GM23338 (cell line): ENCODE results near the gene RNF43. TPM values are rescaled to one million over a fixed set of nuclear protein-coding genes. Genes with fewer than 3 reads are reported as not detected.

Experiments used
- ATAC-seq: fragments of 200-7000 bp; cut with Tn5 transposase; 3 replicates; pipeline ENCODE4 v1.9.1; 2020
- DNase-seq: peaks from one replicate; pipeline ENCODE4 v3.0.0-alpha.2; 2015; ENCODE audit warnings: low spot score
- H2AFZ ChIP-seq: fragments of 200-600 bp; sonication (generic); 2 replicates; pipeline ENCODE4 v1.8.0; 2016; ENCODE audit warnings: antibody characterized with exemption, mild to moderate bottlenecking, moderate library complexity
- H3F3A ChIP-seq: fragments of 200-600 bp; sonication (generic); replicated peaks from 2 replicates; pipeline ENCODE4 v1.8.0; 2017; ENCODE audit warnings: antibody characterized with exemption, mixed run types, low read depth
- H3K27ac ChIP-seq: fragments of 200-600 bp; sonication (generic); 2 replicates; pipeline ENCODE4 v1.6.1; 2016; ENCODE audit warnings: low read depth
- H3K27me3 ChIP-seq: fragments of 200-600 bp; sonication (generic); 2 replicates; pipeline ENCODE4 v1.8.0; 2016; ENCODE audit warnings: mild to moderate bottlenecking, mixed run types, moderate library complexity; ENCODE audit not compliant: insufficient read depth
- H3K36me3 ChIP-seq: fragments of 200-600 bp; sonication (generic); 2 replicates; pipeline ENCODE4 v1.8.0; 2016; ENCODE audit warnings: mild to moderate bottlenecking; ENCODE audit not compliant: insufficient read depth
- H3K4me1 ChIP-seq: fragments of 200-600 bp; sonication (generic); 2 replicates; pipeline ENCODE4 v1.8.0; 2016; ENCODE audit warnings: mild to moderate bottlenecking, moderate library complexity; ENCODE audit not compliant: insufficient read depth
- H3K4me2 ChIP-seq: fragments of 200-600 bp; sonication (generic); 2 replicates; pipeline ENCODE4 v1.7.1; 2017; ENCODE audit warnings: mixed run types
- H3K4me3 ChIP-seq: fragments of 200-600 bp; sonication (generic); 2 replicates; pipeline ENCODE4 v1.6.1; 2016; ENCODE audit warnings: mixed run types
- H3K79me2 ChIP-seq: fragments of 200-600 bp; sonication (generic); replicated peaks from 2 replicates; pipeline ENCODE4 v1.8.0; 2017; ENCODE audit warnings: mild to moderate bottlenecking; ENCODE audit not compliant: insufficient read depth
- H3K9me2 ChIP-seq: fragments of 200-600 bp; sonication (generic); 2 replicates; pipeline ENCODE4 v1.8.0; 2017; ENCODE audit not compliant: insufficient read depth
- H4K20me1 ChIP-seq: fragments of 200-600 bp; sonication (generic); replicated peaks from 2 replicates; pipeline ENCODE4 v1.8.0; 2017; ENCODE audit warnings: mild to moderate bottlenecking; ENCODE audit not compliant: insufficient read depth
- H3K27ac Mint-ChIP-seq: 2 replicates; pipeline ENCODE4 v1.8.0; 2020; ENCODE audit warnings: inconsistent platforms, mild to moderate bottlenecking, moderate library complexity, mixed read lengths
- H3K27me3 Mint-ChIP-seq: 3 replicates; pipeline ENCODE4 v1.8.0; 2022; ENCODE audit warnings: low read depth, mild to moderate bottlenecking, moderate library complexity, mixed read lengths, inconsistent platforms; ENCODE audit not compliant: insufficient read depth, poor library complexity
- H3K36me3 Mint-ChIP-seq: 3 replicates; pipeline ENCODE4 v1.8.0; 2021; ENCODE audit warnings: low read depth, mild to moderate bottlenecking, inconsistent platforms, moderate library complexity, mixed read lengths
- H3K4me1 Mint-ChIP-seq: 3 replicates; pipeline ENCODE4 v1.8.0; 2020; ENCODE audit warnings: mild to moderate bottlenecking, inconsistent platforms, mixed read lengths
- H3K4me3 Mint-ChIP-seq: 3 replicates; pipeline ENCODE4 v1.8.0; 2021; ENCODE audit warnings: moderate library complexity, mild to moderate bottlenecking, inconsistent platforms, mixed read lengths
- H3K9me3 Mint-ChIP-seq: 3 replicates; pipeline ENCODE4 v1.8.0; 2020; ENCODE audit warnings: moderate library complexity, mild to moderate bottlenecking, inconsistent platforms, mixed read lengths
- CREB1 ChIP-seq: fragments of 250-450 bp; sonication (Bioruptor Pico); IDR thresholded peaks from 2 replicates; pipeline ENCODE4 v1.5.0; 2020; ENCODE audit warnings: low read depth, mild to moderate bottlenecking, moderate library complexity
- EZH2 ChIP-seq: fragments of 200-600 bp; sonication (generic); IDR thresholded peaks from one replicate; pipeline ENCODE4 v1.8.0; 2017; ENCODE audit warnings: antibody characterized with exemption, mild to moderate bottlenecking, low read depth; ENCODE audit not compliant: unreplicated experiment
- EZH2phosphoT487 ChIP-seq: fragments of 200-600 bp; sonication (generic); IDR thresholded peaks from one replicate; pipeline ENCODE4 v1.8.1; 2018; ENCODE audit warnings: antibody characterized with exemption; ENCODE audit not compliant: unreplicated experiment
- JUNB ChIP-seq: IDR thresholded peaks from one replicate; pipeline ENCODE4 v1.6.1; 2016; ENCODE audit warnings: antibody characterized with exemption; ENCODE audit not compliant: unreplicated experiment
- NANOG ChIP-seq: IDR thresholded peaks from 2 replicates; pipeline ENCODE4 v1.6.1; 2016; ENCODE audit warnings: antibody characterized with exemption, borderline replicate concordance
- POLR2AphosphoS5 ChIP-seq: IDR thresholded peaks from 2 replicates; pipeline ENCODE4 v1.6.1; 2016; ENCODE audit warnings: antibody characterized with exemption, low read depth
- STAT1 ChIP-seq: IDR thresholded peaks from one replicate; pipeline ENCODE4 v1.6.1; 2016; ENCODE audit warnings: antibody characterized with exemption; ENCODE audit not compliant: unreplicated experiment
- ZNF114 ChIP-seq: fragments of 250-450 bp; sonication (Bioruptor Pico); IDR thresholded peaks from 2 replicates; pipeline ENCODE4 v1.5.0; 2020; ENCODE audit warnings: mild to moderate bottlenecking, moderate library complexity
- ZNF331 ChIP-seq: fragments of 250-450 bp; sonication (Bioruptor Pico); IDR thresholded peaks from 2 replicates; pipeline ENCODE4 v1.5.0; 2020; ENCODE audit warnings: low read depth, mild to moderate bottlenecking, moderate library complexity
- polyA plus RNA-seq: library from polyadenylated mRNA; unstranded; fragments of >200 nt; fragmentation: Nextera tagmentation; extraction: Ambion mirVana; gene quantifications from 2 replicates; pipeline ENCODE4 v1.2.1, GENCODE V29; 2016
- total RNA-seq: library from RNA; depleted of rRNA; stranded (reverse); fragments of >200 nt; shearing (Covaris generic); gene quantifications from 2 replicates; pipeline ENCODE4 v1.2.3, GENCODE V29; 2014
- TF ChIP-seq, protein P1 (sequence below): IDR thresholded peaks from 2 replicates; pipeline ENCODE4 v1.6.1; 2016; ENCODE audit warnings: antibody characterized with exemption
- TF ChIP-seq, protein P2 (sequence below): fragments of 250-450 bp; sonication (Bioruptor Pico); IDR thresholded peaks from 2 replicates; pipeline ENCODE4 v1.5.0; 2020; ENCODE audit warnings: mild to moderate bottlenecking, moderate library complexity
- TF ChIP-seq, protein P3 (sequence below): IDR thresholded peaks from one replicate; pipeline ENCODE4 v1.6.1; 2018; ENCODE audit warnings: antibody characterized with exemption; ENCODE audit not compliant: unreplicated experiment
- TF ChIP-seq, protein P4 (sequence below), 2 experiments: fragments of 200-600 bp in 1 of 2; sonication (generic) in 1 of 2; conservative IDR thresholded peaks; 2 replicates each; pipeline versions ENCODE4 v1.5.1 to v1.6.1; 2016 to 2017; ENCODE audit warnings: antibody characterized with exemption in 2 of 2, low read depth in 2 of 2, mild to moderate bottlenecking in 2 of 2, moderate library complexity in 1 of 2

Gene RNF43
- total and polyA plus RNA-seq, 2 experiments from 2014 or later = 0.58 to 2.2 TPM

DNA sequence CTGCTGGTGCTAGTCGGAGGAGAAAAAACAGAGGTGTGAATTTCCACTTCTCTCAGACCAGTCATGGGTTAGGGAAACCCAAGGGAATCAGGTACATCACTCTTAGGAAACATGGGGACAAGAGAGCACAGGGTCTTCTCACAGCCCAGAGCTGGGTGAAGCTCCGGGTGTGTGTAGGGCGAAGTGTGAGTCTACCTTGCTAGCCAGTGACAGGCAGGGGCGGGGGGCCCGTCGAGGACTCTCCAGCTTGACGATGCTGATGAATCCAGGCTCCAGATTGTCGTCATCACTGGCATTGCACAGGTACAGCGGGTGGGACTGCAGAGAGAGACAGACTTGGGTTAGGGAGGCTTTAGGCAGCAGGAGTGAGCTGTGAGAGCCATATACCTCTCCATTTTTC is 46.6 kb downstream of the RNF43 start:
- ATAC-seq = no peak
- Mint-ChIP-seq H3K27me3 (peaks cover 21% of the 10 kb centered on the region), H3K4me1 (peaks cover 5% of the 10 kb centered on the region), H3K4me3 (no peak overlapping the region), H3K9me3 (no peaks in the 10 kb centered on the region), H3K27ac (no peak overlapping the region), H3K36me3 (no peaks in the 10 kb centered on the region)
- TF ChIP-seq, protein P1, sequence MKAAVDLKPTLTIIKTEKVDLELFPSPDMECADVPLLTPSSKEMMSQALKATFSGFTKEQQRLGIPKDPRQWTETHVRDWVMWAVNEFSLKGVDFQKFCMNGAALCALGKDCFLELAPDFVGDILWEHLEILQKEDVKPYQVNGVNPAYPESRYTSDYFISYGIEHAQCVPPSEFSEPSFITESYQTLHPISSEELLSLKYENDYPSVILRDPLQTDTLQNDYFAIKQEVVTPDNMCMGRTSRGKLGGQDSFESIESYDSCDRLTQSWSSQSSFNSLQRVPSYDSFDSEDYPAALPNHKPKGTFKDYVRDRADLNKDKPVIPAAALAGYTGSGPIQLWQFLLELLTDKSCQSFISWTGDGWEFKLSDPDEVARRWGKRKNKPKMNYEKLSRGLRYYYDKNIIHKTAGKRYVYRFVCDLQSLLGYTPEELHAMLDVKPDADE = no peak
- TF ChIP-seq STAT1 (no peak), ZNF114 (CRISPR knock-in tag) (no peak), JUNB (no peak), POLR2AphosphoS5 (no peak), EZH2phosphoT487 (no peak), ZNF331 (CRISPR knock-in tag) (no peak), NANOG (no peak), CREB1 (CRISPR knock-in tag) (no peak), EZH2 (no peak)
- TF ChIP-seq, protein P2, sequence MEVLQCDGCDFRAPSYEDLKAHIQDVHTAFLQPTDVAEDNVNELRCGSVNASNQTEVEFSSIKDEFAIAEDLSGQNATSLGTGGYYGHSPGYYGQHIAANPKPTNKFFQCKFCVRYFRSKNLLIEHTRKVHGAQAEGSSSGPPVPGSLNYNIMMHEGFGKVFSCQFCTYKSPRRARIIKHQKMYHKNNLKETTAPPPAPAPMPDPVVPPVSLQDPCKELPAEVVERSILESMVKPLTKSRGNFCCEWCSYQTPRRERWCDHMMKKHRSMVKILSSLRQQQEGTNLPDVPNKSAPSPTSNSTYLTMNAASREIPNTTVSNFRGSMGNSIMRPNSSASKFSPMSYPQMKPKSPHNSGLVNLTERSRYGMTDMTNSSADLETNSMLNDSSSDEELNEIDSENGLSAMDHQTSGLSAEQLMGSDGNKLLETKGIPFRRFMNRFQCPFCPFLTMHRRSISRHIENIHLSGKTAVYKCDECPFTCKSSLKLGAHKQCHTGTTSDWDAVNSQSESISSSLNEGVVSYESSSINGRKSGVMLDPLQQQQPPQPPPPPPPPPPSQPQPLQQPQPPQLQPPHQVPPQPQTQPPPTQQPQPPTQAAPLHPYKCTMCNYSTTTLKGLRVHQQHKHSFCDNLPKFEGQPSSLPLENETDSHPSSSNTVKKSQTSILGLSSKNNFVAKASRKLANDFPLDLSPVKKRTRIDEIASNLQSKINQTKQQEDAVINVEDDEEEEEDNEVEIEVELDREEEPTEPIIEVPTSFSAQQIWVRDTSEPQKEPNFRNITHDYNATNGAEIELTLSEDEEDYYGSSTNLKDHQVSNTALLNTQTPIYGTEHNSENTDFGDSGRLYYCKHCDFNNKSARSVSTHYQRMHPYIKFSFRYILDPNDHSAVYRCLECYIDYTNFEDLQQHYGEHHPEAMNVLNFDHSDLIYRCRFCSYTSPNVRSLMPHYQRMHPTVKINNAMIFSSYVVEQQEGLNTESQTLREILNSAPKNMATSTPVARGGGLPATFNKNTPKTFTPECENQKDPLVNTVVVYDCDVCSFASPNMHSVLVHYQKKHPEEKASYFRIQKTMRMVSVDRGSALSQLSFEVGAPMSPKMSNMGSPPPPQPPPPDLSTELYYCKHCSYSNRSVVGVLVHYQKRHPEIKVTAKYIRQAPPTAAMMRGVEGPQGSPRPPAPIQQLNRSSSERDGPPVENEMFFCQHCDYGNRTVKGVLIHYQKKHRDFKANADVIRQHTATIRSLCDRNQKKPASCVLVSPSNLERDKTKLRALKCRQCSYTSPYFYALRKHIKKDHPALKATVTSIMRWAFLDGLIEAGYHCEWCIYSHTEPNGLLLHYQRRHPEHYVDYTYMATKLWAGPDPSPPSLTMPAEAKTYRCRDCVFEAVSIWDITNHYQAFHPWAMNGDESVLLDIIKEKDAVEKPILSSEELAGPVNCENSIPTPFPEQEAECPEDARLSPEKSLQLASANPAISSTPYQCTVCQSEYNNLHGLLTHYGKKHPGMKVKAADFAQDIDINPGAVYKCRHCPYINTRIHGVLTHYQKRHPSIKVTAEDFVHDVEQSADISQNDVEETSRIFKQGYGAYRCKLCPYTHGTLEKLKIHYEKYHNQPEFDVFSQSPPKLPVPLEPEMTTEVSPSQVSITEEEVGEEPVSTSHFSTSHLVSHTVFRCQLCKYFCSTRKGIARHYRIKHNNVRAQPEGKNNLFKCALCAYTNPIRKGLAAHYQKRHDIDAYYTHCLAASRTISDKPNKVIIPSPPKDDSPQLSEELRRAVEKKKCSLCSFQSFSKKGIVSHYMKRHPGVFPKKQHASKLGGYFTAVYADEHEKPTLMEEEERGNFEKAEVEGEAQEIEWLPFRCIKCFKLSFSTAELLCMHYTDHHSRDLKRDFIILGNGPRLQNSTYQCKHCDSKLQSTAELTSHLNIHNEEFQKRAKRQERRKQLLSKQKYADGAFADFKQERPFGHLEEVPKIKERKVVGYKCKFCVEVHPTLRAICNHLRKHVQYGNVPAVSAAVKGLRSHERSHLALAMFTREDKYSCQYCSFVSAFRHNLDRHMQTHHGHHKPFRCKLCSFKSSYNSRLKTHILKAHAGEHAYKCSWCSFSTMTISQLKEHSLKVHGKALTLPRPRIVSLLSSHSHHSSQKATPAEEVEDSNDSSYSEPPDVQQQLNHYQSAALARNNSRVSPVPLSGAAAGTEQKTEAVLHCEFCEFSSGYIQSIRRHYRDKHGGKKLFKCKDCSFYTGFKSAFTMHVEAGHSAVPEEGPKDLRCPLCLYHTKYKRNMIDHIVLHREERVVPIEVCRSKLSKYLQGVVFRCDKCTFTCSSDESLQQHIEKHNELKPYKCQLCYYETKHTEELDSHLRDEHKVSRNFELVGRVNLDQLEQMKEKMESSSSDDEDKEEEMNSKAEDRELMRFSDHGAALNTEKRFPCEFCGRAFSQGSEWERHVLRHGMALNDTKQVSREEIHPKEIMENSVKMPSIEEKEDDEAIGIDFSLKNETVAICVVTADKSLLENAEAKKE (CRISPR knock-in tag) = no peak
- TF ChIP-seq, protein P3, sequence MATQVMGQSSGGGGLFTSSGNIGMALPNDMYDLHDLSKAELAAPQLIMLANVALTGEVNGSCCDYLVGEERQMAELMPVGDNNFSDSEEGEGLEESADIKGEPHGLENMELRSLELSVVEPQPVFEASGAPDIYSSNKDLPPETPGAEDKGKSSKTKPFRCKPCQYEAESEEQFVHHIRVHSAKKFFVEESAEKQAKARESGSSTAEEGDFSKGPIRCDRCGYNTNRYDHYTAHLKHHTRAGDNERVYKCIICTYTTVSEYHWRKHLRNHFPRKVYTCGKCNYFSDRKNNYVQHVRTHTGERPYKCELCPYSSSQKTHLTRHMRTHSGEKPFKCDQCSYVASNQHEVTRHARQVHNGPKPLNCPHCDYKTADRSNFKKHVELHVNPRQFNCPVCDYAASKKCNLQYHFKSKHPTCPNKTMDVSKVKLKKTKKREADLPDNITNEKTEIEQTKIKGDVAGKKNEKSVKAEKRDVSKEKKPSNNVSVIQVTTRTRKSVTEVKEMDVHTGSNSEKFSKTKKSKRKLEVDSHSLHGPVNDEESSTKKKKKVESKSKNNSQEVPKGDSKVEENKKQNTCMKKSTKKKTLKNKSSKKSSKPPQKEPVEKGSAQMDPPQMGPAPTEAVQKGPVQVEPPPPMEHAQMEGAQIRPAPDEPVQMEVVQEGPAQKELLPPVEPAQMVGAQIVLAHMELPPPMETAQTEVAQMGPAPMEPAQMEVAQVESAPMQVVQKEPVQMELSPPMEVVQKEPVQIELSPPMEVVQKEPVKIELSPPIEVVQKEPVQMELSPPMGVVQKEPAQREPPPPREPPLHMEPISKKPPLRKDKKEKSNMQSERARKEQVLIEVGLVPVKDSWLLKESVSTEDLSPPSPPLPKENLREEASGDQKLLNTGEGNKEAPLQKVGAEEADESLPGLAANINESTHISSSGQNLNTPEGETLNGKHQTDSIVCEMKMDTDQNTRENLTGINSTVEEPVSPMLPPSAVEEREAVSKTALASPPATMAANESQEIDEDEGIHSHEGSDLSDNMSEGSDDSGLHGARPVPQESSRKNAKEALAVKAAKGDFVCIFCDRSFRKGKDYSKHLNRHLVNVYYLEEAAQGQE = no peak
- TF ChIP-seq, protein P4, sequence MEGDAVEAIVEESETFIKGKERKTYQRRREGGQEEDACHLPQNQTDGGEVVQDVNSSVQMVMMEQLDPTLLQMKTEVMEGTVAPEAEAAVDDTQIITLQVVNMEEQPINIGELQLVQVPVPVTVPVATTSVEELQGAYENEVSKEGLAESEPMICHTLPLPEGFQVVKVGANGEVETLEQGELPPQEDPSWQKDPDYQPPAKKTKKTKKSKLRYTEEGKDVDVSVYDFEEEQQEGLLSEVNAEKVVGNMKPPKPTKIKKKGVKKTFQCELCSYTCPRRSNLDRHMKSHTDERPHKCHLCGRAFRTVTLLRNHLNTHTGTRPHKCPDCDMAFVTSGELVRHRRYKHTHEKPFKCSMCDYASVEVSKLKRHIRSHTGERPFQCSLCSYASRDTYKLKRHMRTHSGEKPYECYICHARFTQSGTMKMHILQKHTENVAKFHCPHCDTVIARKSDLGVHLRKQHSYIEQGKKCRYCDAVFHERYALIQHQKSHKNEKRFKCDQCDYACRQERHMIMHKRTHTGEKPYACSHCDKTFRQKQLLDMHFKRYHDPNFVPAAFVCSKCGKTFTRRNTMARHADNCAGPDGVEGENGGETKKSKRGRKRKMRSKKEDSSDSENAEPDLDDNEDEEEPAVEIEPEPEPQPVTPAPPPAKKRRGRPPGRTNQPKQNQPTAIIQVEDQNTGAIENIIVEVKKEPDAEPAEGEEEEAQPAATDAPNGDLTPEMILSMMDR (conservative IDR thresholded peaks at IDR 0.05; ENCODE audit: low read depth in 2 of 2) = no peak
- H3K9me2 ChIP-seq = no peaks in the 10 kb centered on the region
- DNase-seq = no peak
- H3K27ac ChIP-seq = no peak overlapping the region
- no peaks in the 10 kb centered on the region for H3K79me2 ChIP-seq
- no peaks in the 10 kb centered on the region for H3K27me3 ChIP-seq
- no peak overlapping the region for H2AFZ ChIP-seq
- H3K4me3 ChIP-seq = no peak overlapping the region
- H3K4me1 ChIP-seq = peaks cover 5% of the 10 kb centered on the region
- H3K4me2 ChIP-seq = no peak overlapping the region
- H4K20me1 ChIP-seq = no peaks in the 10 kb centered on the region
- H3F3A ChIP-seq = no peaks in the 10 kb centered on the region
- H3K36me3 ChIP-seq = no peaks in the 10 kb centered on the region
